HEK293 (cell line): ENCODE data around the gene DDX55.

Source experiments
- AEBP2 ChIP-seq: fragments of 450-650 bp; formaldehyde crosslinking; IDR thresholded peaks from 2 replicates; pipeline ENCODE4 v1.5.1; 2016; ENCODE audit warnings: missing biosample characterization, missing genetic modification characterization, borderline replicate concordance
- BCL6B ChIP-seq: fragments of 450-650 bp; formaldehyde crosslinking; IDR thresholded peaks from 2 replicates; pipeline ENCODE4 v1.5.1; 2017; ENCODE audit warnings: missing biosample characterization, missing genetic modification characterization
- ELK4 ChIP-seq: IDR thresholded peaks from 2 replicates; pipeline ENCODE4 v1.6.1; 2011; ENCODE audit warnings: mild to moderate bottlenecking, low read depth, low read length, borderline replicate concordance
- GLIS2 ChIP-seq: fragments of 450-650 bp; formaldehyde crosslinking; IDR thresholded peaks from 2 replicates; pipeline ENCODE4 v1.5.1; 2016; ENCODE audit warnings: missing biosample characterization, missing genetic modification characterization
- IKZF3 ChIP-seq: fragments of 450-650 bp; IDR thresholded peaks from 2 replicates; pipeline ENCODE4 v1.5.0; 2018; ENCODE audit warnings: missing biosample characterization, mild to moderate bottlenecking, missing genetic modification characterization, moderate library complexity
- PATZ1 ChIP-seq: fragments of 450-650 bp; formaldehyde crosslinking; IDR thresholded peaks from 2 replicates; pipeline ENCODE4 v1.5.1; 2016; ENCODE audit warnings: missing biosample characterization, missing genetic modification characterization
- PBX3 ChIP-seq: sonication (generic); formaldehyde crosslinking; IDR thresholded peaks from 2 replicates; pipeline ENCODE4 v1.8.1; 2022; ENCODE audit warnings: mild to moderate bottlenecking, moderate library complexity, missing genetic modification reagents
- PRDM4 ChIP-seq: fragments of 450-650 bp; formaldehyde crosslinking; IDR thresholded peaks from 2 replicates; pipeline ENCODE4 v1.5.1; 2017; ENCODE audit warnings: missing biosample characterization, missing genetic modification characterization
- SALL2 ChIP-seq: fragments of 450-650 bp; formaldehyde crosslinking; IDR thresholded peaks from 2 replicates; pipeline ENCODE4 v1.5.0; 2017; ENCODE audit warnings: missing biosample characterization, mild to moderate bottlenecking, missing genetic modification characterization, borderline replicate concordance
- TCF7L2 ChIP-seq: IDR thresholded peaks from 2 replicates; pipeline ENCODE4 v1.6.1; 2011; ENCODE audit warnings: low read depth, mild to moderate bottlenecking, inconsistent platforms, low read length, moderate library complexity, borderline replicate concordance
- ZBTB7A ChIP-seq: fragments of 450-650 bp; formaldehyde crosslinking; IDR thresholded peaks from 2 replicates; pipeline ENCODE4 v1.5.1; 2016; ENCODE audit warnings: low read depth, missing biosample characterization, missing genetic modification characterization
- ZFP3 ChIP-seq: fragments of 450-650 bp; formaldehyde crosslinking; IDR thresholded peaks from 2 replicates; pipeline ENCODE4 v1.5.1; 2016; ENCODE audit warnings: low read depth, missing biosample characterization, missing genetic modification characterization
- ZNF169 ChIP-seq: fragments of 450-650 bp; formaldehyde crosslinking; IDR thresholded peaks from 2 replicates; pipeline ENCODE4 v1.5.1; 2016; ENCODE audit warnings: missing biosample characterization, missing genetic modification characterization
- ZNF174 ChIP-seq: fragments of 450-650 bp; formaldehyde crosslinking; IDR thresholded peaks from 2 replicates; pipeline ENCODE4 v1.5.0; 2017; ENCODE audit warnings: missing biosample characterization, mild to moderate bottlenecking, missing genetic modification characterization
- ZNF184 ChIP-seq: fragments of 450-650 bp; IDR thresholded peaks from 2 replicates; pipeline ENCODE4 v1.5.1; 2018; ENCODE audit warnings: missing biosample characterization, mild to moderate bottlenecking, missing genetic modification characterization
- ZNF211 ChIP-seq: fragments of 450-650 bp; formaldehyde crosslinking; IDR thresholded peaks from 2 replicates; pipeline ENCODE4 v1.5.1; 2016; ENCODE audit warnings: low read depth, missing biosample characterization, missing genetic modification characterization
- ZNF24 ChIP-seq: fragments of 450-650 bp; formaldehyde crosslinking; IDR thresholded peaks from 2 replicates; pipeline ENCODE4 v1.5.1; 2016; ENCODE audit warnings: missing biosample characterization, missing genetic modification characterization
- ZNF302 ChIP-seq: fragments of 450-650 bp; formaldehyde crosslinking; IDR thresholded peaks from 2 replicates; pipeline ENCODE4 v1.5.1; 2016; ENCODE audit warnings: missing biosample characterization, missing genetic modification characterization, low read depth
- ZNF664 ChIP-seq: fragments of 450-650 bp; formaldehyde crosslinking; IDR thresholded peaks from 2 replicates; pipeline ENCODE4 v1.5.1; 2016; ENCODE audit warnings: missing biosample characterization, missing genetic modification characterization
- ZNF791 ChIP-seq: fragments of 450-650 bp; formaldehyde crosslinking; IDR thresholded peaks from 2 replicates; pipeline ENCODE4 v1.5.1; 2016; ENCODE audit warnings: missing biosample characterization, missing genetic modification characterization
- ZNF792 ChIP-seq: fragments of 450-650 bp; formaldehyde crosslinking; IDR thresholded peaks from 2 replicates; pipeline ENCODE4 v1.5.1; 2016; ENCODE audit warnings: missing biosample characterization, missing genetic modification characterization
- ZNF830 ChIP-seq: fragments of 450-650 bp; IDR thresholded peaks from 2 replicates; pipeline ENCODE4 v1.5.0; 2018; ENCODE audit warnings: missing biosample characterization, missing genetic modification characterization, low read depth, mild to moderate bottlenecking, moderate library complexity
- ZSCAN4 ChIP-seq: fragments of 450-650 bp; formaldehyde crosslinking; IDR thresholded peaks from 2 replicates; pipeline ENCODE4 v1.5.1; 2017; ENCODE audit warnings: missing biosample characterization, missing genetic modification characterization
- ZSCAN5A ChIP-seq: fragments of 450-650 bp; formaldehyde crosslinking; IDR thresholded peaks from 2 replicates; pipeline ENCODE4 v1.5.1; 2016; ENCODE audit warnings: missing biosample characterization, missing genetic modification characterization

Gene DDX55

GRCh38 chr12:123633379-123634141 is 31.7 kb downstream of the DDX55 start, which contains the start of the genes EIF2B1 and GTF2H3 (continued):
- TF ChIP-seq ZSCAN4 (tag by site-specific recombination), result no peak
- no peak for TF ChIP-seq SALL2 (tag by site-specific recombination)
- no peak for TF ChIP-seq PBX3 (CRISPR knock-in tag)
- no peak for TF ChIP-seq ZNF791
- no peak for TF ChIP-seq ZNF830
- TF ChIP-seq IKZF3 (tag by site-specific recombination), result no peak
- TF ChIP-seq TCF7L2, result no peak
- no peak for TF ChIP-seq ZFP3 (tag by site-specific recombination)
- TF ChIP-seq ZNF302, result no peak
- TF ChIP-seq PRDM4, result no peak
- TF ChIP-seq ZNF211, result no peak
- peak; percentile 80 for TF ChIP-seq ZNF24 (tag by site-specific recombination)
- peak; percentile 64; the same call in 1 of the 2 replicates for TF ChIP-seq ZBTB7A
- TF ChIP-seq ZSCAN5A (tag by site-specific recombination), result 0 out of 2 replicates have a peak, but pooled peaks have one; percentile 11
- TF ChIP-seq ELK4, result peak; percentile 76; the same call in 1 of the 2 replicates
- TF ChIP-seq PATZ1 (tag by site-specific recombination), result peak; percentile 89
- peak; percentile 53; the same call in 1 of the 2 replicates for TF ChIP-seq GLIS2 (tag by site-specific recombination)
- TF ChIP-seq ZNF664 (tag by site-specific recombination), result no peak
- TF ChIP-seq BCL6B (tag by site-specific recombination), result no peak
- TF ChIP-seq ZNF174 (tag by site-specific recombination), result no peak
- TF ChIP-seq ZNF792, result no peak
- no peak for TF ChIP-seq AEBP2 (tag by site-specific recombination)
- TF ChIP-seq ZNF184 (tag by site-specific recombination), result no peak
- no peak for TF ChIP-seq ZNF169 (tag by site-specific recombination)
